GM20431 (cell line): ENCODE measurements around the gene DPH6.
"Not testable (repeated sequence)": the region's sequence is repeated elsewhere in the genome, so short reads cannot be mapped to it uniquely, and the experiment has no call there.

Source experiments
- in situ Hi-C: fragments of 300-500 bp; cut with MseI, MboI; formaldehyde crosslinking; loops from one replicate; pipeline ENCODE4 v1.15.0; 2020; ENCODE audit warnings: low sequenced_read_pairs; ENCODE audit not compliant: unreplicated experiment

Gene DPH6, protein sequence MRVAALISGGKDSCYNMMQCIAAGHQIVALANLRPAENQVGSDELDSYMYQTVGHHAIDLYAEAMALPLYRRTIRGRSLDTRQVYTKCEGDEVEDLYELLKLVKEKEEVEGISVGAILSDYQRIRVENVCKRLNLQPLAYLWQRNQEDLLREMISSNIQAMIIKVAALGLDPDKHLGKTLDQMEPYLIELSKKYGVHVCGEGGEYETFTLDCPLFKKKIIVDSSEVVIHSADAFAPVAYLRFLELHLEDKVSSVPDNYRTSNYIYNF

DNA sequence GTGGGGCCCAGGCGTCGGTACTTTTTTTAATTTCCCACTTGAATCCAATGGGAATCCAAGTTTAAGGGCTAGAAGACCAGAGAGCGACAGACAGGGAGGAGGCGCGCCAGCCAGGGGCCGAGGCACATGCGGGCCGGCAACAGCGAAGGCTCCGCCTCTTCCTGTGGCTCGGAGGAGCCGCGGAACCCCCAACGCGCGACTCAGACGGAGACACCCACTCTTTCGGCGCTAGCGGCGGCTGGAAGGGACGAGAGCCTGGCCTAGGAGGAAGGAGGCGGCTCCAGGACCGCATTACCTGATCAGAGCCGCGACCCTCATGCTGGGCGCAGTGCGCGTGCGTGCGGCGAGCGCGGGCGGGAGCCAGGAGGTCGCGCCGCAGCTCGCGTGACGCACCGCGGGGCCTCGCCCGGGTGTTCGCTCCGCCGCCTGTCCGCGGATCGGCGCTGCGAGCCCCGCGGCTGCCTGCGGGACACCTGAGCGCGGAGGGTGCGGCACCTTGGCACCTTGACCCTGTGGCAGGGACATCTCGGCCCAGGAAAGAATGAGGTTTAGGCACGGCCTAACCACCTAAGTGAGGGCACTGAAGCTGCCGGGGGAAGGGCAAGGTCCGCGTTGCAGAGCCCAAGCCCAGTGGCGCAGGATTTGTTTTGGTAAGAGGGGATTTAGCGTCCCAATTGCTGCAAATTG lies at the start of gene DPH6:
DPH6 (minus strand) TSS at position 342 of the 687 bp plus-strand sequence; CDS start at position 318, 24 bp downstream.
- in situ Hi-C loops = no loop called here

DNA sequence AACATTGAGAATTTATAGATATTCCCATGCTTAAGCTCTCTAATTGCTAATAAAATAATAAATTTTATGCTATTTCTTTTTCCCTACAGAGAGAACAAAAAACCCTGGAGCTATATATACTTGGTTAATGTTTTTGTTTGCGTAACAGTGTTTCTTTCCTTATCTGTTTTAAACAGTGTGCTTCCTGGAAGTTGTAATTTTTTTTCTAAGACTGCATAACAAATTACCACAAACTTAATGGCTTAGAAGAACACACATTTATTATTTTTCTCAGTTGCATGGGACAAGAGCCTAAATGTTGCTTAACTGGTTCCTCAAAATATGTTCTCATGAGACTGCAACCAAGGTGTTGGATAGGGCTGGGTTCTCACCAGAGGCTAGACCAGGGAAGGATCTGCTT lies 49.7 kb upstream of the DPH6 start:
- in situ Hi-C loops = no loop called here

DNA sequence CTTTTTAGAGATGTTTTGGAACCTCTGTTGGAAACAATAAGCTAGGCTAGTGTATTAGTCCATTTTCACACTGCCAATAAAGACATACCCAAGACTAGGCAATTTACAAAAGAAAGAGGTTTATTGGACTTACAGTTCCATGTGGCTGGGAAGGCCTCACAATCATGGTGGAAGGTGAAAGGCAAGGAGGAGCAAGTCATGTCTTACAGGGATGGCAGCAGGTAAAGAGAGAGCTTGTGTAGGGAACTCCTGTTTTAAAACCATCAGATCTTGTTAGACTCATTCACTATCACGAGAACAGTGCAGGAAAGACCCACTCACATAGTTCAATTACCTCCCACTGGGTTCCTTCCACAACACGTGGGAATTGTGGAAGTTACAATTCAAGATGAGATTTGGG lies 46.0 kb upstream of the DPH6 start:
- in situ Hi-C loops = not testable (repeated sequence)

DNA sequence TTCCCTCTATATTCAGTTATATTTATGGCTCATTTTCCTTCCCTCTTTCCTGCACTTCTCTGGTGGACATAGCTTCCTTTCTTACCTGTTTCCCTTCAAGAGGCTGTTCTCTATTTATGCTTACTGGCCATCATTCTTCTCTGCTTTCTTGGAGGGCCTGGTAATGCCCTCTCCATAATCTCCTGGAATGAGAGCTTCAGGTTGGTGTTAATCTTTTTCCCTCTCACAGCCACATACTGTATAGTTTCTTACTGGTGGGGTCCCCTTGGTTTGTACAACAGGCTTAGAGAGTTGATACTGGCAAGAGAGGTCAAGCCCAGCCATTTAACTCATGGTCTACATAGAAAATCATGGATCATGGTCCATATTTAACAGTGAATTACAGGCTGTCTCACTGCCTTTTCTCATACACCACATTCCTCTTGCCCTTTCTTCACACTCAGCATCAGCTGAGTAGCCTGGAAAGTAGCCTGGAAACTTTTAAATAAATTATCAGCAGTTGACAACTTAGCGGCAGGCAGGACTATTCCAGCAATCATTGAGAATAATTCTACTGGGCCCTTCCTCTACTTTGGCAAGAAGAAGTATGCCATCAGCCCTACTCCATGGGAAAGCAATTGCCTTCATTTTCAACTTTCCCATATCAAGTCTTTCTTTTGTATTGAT lies 38.0 kb upstream of the DPH6 start:
- in situ Hi-C loops = no loop called here

DNA sequence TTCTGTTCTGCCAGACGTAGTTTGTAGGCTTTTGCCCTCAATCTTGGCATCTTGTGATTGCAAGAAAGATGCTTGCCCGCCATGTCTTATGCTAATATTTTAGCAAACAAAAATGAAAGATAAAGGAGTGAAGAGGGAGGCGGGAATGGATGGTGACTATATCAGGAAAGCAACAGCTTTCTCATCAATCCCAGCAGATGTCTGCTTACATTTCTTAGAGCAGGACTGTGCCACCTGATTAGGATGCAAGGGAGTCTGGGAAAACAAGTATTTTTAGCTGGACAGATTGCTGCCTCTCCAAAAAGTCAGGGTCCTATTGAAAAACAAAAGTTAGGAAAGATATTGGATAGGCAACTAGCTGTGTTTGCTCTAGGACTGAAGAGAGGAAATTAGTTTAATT lies 34.6 kb upstream of the DPH6 start:
- in situ Hi-C loops = no loop called here

DNA sequence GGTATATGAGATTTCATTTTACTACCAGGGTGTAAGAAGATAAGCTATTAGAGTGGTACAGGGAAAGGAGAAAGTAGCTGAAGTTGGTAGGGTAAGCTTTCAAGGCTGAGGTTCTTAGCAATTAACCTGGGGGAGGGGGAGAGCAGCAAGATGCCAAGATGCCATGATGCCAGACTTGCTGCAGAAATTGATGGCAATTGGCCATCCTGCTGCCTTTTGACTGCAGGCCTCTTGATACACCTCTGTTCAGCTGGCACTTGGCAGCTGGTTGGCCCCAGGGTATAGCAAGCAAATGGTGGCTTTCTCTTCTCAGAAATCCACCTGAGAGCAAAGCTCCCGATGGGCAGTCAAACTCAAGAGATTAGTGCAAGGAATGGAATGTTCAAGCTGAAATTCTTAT lies 21.4 kb upstream of the DPH6 start:
- in situ Hi-C loops = no loop called here

DNA sequence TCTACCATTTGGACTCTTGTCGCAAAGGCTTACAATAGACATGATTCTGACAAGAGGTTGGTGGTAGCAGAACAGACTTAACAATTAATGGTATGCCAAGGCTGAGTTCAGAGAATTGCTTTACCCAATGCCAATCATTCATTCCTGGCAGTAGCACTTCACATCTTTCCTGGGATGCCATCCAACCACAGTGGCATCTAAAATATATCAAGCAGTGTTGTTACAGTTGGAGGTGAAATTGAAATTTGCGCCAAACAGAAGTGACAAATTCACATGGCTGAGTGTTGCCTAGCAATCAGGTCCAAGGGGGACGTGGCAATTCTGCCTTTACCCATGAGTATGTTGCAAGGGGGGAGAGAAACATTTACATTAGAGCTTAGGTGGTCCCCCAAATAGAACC lies 21.0 kb upstream of the DPH6 start:
- in situ Hi-C loops = no loop called here

DNA sequence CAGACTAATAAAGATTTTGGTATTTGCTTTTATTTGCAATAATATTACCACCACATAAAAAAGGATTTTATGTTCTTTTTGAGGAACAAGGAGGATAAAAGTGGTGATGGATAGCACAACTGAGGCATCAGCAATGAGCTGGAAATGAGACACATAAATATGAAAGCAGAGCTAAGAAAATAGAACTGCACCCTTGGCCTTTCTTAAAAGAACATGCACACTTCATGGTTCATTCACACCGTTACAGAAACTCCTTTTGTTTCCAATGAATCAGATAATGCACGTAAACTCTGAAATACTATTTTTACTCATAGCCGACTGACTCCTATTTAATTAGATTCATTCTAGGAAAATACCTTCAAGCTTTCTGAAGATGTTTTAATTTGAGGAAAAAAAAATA lies 19.9 kb upstream of the DPH6 start:
- in situ Hi-C loops = no loop called here

DNA sequence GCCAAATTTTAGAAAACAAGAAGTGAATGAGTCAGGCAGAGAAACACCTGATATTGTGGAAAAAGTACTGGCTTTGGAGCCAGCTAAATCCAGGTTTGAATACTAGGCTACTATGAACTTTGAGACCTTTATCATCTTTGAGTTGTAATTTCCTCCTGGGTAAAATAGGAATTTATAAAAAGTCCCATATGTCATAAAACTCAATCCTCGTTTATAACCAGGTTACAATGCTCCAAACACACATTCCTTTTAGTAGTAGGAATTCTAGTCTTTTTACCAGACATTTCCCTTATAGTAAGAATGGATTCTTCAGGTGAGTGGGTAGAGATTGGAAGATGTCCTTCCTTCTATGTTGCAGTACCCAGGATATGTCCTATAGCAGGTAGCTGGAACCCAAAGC lies 16.7 kb upstream of the DPH6 start:
- in situ Hi-C loops = no loop called here

DNA sequence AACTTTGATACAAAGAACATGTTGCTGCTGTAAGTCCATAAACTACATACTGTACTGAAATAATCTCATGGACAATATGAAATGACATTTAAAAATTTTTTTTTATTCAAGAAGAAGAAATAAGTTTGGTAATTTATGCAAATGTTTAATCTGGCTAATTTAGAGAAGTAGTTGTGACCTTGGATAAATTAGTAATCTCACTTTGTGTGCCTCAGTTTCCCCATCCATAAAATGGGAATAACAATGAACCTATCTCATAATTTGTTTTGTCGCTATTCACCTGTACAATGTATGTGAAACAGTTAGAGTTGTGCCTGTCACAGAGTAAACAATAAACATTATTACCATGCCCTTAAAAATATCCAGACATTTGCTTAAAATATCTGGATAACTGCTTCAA lies 15.3 kb upstream of the DPH6 start:
- in situ Hi-C loops = no loop called here

DNA sequence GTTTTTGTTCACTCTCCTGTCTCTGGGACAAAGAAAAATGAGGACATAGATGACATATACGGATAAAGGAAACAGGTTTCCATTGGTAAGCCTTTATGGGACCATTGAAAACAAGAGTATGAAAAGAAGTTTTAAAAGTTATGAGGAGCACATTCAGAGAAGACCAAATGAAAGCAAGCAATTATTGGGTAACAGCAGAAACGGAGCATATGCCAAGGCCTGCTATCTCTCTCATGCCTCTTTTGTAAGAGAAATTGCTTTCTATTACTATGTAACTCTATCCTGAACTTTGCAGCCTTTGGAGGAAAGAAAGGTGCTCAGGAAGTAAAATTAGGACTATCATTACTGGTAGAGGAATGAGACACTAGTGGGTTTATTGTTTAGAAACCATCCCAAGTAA lies 14.9 kb upstream of the DPH6 start:
- in situ Hi-C loops = no loop called here

DNA sequence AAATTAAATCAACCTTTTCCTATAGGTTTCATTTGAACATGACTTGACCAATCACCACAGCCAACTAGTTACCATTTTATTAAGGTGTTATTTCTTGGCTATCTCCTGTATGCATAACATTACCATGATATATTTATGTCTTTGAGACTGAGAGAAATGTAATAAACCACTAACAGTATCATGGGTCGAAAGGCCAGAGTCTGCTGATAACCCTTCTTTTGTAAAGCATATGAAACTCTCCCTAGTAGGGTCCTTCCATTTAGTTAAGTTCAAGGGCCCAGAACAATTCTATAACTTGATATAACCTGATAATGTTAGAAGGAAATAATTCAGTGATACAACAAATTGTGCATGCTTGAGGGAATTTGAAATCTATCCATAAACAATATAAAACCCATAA lies 14.3 kb upstream of the DPH6 start:
- in situ Hi-C loops = no loop called here

DNA sequence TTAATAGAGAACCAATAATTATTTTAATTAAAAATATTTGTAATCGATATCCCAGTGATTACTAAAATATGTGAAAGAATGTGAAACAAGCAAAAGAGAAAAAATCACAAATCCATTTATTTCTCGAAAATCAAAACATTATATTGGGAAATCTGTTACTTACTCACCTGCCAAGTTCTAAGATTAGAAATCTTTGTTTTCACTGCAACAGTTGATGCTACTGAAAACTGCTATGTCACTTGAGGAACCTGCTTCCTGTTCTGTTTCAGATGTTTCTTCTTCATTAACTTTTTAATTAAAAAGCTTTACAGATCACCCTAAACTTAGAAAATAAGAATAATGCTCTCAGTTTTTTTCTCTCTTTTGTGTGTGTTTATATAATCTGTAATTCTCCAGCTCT lies 13.7 kb upstream of the DPH6 start:
- in situ Hi-C loops = no loop called here

DNA sequence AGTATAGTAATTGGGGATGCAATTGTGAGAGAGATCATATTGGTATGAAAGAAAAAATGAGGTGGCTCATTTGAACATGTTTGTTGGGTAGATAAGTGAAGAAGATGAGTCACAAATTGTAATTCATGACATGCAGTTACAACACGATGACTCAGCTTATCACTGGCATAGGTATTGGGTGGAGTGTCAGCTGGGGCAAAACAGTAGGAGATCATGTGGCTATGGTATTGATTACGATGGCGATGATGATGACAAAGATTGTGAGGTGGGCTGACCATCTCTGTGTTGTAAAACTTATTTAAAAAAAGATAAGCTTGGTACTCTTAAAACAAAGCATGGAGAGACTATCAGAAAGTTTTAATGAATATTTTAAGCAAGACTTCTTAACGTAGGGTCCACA lies 11.6 kb upstream of the DPH6 start:
- in situ Hi-C loops = no loop called here

DNA sequence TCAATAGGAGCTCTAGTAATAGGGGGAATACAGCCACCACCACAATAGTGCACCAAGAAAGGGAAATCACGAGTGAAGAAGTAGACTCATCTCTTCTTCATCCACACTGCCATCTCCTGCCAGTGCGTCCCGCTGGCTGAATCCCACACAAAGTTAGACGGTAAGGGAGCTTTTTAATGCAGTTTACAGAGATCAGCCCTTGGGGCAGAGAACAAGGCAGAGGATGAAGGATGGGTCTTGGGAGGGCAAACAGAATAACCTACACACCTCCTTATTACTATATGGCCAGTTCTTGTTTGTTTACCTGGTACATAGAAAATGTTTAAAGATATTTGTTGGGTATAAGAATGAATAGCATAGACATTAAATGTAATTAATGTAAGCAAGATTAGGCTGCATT lies 11.0 kb upstream of the DPH6 start:
- in situ Hi-C loops = no loop called here

DNA sequence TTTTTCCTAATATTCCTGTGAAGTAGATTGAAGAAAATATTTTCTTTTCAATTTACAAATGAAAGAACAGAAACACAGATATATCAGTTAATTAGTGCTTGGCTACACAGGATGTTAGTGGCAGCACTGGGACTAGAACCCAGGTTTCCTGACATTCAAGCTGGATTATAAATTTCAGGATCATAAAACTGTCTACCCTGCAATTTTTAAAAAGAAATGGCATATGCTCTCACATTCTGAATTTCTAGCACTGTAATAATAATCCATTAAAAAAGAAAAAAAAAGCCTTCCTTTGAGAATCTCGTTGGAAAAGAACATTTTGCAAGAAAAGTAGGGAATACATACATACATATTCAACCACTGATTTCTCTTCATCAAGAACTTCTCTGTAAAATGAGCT lies 9.3 kb upstream of the DPH6 start:
- in situ Hi-C loops = no loop called here

DNA sequence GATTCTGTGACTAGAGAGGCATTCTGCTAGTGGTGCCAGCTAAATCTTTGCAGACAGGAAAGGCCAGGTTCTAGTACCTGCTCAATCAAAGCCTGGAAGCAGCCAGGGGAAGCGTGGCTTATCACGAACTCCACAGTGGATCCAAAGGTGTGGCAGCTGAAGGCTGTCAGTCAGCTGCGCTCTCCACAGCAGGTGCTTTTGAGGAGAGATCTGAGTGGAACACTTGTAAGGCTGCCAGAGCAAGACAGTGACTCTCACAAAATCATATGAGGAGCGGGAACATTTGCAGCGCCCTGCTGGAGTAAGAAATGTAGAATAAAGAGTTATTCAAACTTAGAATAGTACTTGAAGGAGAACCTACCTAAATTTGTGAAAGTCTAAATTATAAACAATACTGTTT lies 5.0 kb upstream of the DPH6 start:
- in situ Hi-C loops = no loop called here

DNA sequence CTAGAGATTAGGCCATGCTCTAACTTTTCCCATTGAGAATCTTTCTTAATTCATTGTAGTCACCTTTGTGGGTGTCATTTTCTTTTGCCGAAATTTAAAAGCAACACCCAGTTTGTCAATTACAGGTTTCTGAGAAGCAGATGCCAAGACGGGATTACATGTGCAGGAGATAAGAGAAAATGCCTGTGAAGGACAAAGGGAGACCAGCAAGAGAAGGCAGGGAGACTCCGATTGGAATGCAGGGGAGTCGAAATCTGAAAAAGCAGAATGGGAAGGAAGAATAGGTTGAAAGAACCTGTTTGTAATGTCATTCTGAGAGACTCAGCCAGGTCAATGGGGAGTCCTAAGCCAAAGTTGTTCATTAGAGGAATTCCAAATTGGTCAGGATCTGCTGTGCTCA lies 3.6 kb upstream of the DPH6 start:
- in situ Hi-C loops = no loop called here

DNA sequence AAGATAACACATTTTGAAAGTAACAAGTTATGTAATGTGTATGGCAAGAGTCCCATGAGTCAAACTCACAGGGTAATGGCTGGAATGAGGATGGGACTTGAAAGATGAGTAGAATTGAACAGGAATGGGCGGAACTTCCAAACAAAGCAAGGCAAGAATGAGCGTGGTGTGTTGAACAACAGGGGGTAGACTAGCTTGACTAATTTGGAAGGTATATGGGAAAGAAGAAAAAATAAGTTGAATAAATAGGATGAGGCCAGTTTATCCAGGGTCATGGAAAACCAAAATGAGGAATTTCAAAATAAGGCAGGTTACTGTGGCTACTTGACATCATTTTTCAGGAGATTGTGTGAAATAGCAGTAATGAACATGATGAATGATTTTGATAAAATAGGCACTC lies 2.5 kb upstream of the DPH6 start:
- in situ Hi-C loops = no loop called here

DNA sequence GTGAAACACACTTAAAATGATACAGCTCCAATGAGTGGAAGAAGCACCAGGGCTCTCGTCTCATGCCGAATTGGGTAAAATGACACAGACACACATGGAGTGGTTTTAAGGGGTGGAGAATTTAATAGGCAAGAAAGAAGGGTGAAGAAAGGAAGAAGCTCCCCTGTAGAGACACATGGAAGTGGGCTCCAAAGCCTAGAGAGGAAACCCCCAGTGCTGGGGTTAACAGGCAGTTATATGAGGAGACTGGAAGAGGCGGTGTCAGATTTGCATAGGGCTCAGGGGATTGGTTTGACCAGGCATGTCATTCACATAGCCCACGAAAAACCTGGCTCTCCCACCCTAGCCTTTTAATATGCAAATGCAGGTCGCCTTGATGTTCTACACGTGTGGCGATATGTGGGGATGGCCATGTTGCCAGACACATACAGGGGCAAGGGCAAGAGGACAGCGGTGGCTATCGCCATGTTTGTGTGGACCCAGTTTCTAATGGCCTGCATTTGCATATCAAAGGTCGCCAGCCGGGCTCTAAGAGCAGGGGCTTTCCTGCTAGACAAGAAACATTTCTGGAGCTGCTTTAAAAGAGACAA lies 1.9 kb upstream of the DPH6 start:
- in situ Hi-C loops = no loop called here
